Prostate gland (tissue), 2 donors: ENCODE data around the gene NKIRAS1.

ENCODE experiments used
- CTCF ChIP-seq, 4 experiments: fragments of 200-600 bp in 2 of 4; fragments of 450-650 bp in 2 of 4; sonication (generic) in 2 of 4; IDR thresholded peaks; 1 replicate in 3 of 4; 2 replicates in 1 of 4; pipeline ENCODE4 v1.5.1; 2016 to 2019; ENCODE audit warnings: antibody characterized with exemption in 4 of 4, mild to moderate bottlenecking in 2 of 4, moderate library complexity in 2 of 4
- POLR2AphosphoS5 ChIP-seq: sonication (generic); formaldehyde crosslinking; IDR thresholded peaks from one replicate; pipeline ENCODE4 v1.6.1; 2017; ENCODE audit warnings: antibody characterized with exemption

- TF ChIP-seq CTCF (IDR thresholded peaks at IDR 0.05) (no peak), POLR2AphosphoS5 (no peak)
Measured at GRCh38 chr3:23880703-23881339, 36.0 kb downstream of the NKIRAS1 start.
